HL-60 (cell line): Measurements from ENCODE around the gene ATOX1.
A peak's percentile ranks its signal among the peaks of the same experiment; 100 is the strongest.

Experiments used
- DNase-seq, 2 experiments: peaks; one replicate each; pipeline ENCODE4 v3.0.0-alpha.2; 2010 to 2020; ENCODE audit warnings: low read depth in 1 of 2, low spot score in 1 of 2
- H3K27ac ChIP-seq: fragments of 250-450 bp; sonication (Bioruptor Pico); replicated peaks from 2 replicates; pipeline ENCODE4 v1.5.1; 2020; ENCODE audit warnings: mild to moderate bottlenecking, moderate library complexity
- H3K27me3 ChIP-seq: fragments of 250-450 bp; sonication (Bioruptor Pico); 2 replicates; pipeline ENCODE4 v1.5.1; 2021; ENCODE audit warnings: mild to moderate bottlenecking, moderate library complexity; ENCODE audit not compliant: insufficient read depth, poor library complexity, severe bottlenecking
- H3K4me3 ChIP-seq: replicated peaks from 2 replicates; pipeline ENCODE4 v1.5.1; 2011; ENCODE audit warnings: mild to moderate bottlenecking, control low read depth, low read length; ENCODE audit not compliant: insufficient read depth
- GABPA ChIP-seq: IDR thresholded peaks from 2 replicates; pipeline ENCODE4 v1.6.1; 2012; ENCODE audit warnings: low read depth
- POLR2AphosphoS5 ChIP-seq: IDR thresholded peaks from 2 replicates; pipeline ENCODE4 v1.6.1; 2012; ENCODE audit warnings: low read depth
- SPI1 ChIP-seq: IDR thresholded peaks from 2 replicates; pipeline ENCODE4 v1.6.1; 2012; ENCODE audit warnings: low read depth, mild to moderate bottlenecking, borderline replicate concordance
- TF ChIP-seq, protein P1 (sequence below): IDR thresholded peaks from 2 replicates; pipeline ENCODE4 v1.6.1; 2012; ENCODE audit warnings: low read depth; ENCODE audit not compliant: insufficient replicate concordance
- TF ChIP-seq, protein P2 (sequence below): IDR thresholded peaks from one replicate; pipeline ENCODE4 v1.5.1; 2011; ENCODE audit warnings: low read length, control low read depth, inconsistent platforms; ENCODE audit not compliant: insufficient read depth

ATOX1 gene

DNA sequence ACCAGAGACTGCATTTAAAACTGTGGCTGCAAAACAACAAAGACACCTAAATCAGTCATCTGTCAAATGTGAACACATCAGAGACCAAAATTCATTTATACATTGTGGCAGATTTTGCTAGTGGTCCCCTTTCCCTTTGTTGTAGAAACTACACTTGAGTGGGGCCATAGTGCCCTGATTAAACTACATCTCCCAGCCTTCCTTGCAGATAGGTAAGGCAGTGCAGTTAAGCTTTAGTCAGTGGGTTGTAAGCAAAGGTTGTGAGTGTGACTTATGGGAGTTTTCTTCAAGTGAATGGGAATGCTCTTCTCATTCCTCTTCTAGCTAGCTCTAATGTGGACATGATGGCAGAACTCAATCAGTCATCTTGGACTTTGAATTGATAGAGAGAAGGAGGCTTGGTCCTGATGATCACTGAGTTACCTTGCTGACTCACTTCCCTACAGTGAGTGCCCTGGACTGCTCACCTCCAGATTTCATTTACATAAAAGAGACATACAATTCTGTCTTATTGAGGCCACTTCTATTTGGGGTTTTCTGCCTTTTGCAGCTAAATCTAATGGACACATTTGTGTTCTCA lies 36.5 kb downstream of the ATOX1 start:
- Histone ChIP-seq H3K27ac (no peak overlapping the region), H3K4me3 (no peak overlapping the region), H3K27me3 (no peaks in the 10 kb centered on the region)
- no peak for DNase-seq
- TF ChIP-seq, protein P1, sequence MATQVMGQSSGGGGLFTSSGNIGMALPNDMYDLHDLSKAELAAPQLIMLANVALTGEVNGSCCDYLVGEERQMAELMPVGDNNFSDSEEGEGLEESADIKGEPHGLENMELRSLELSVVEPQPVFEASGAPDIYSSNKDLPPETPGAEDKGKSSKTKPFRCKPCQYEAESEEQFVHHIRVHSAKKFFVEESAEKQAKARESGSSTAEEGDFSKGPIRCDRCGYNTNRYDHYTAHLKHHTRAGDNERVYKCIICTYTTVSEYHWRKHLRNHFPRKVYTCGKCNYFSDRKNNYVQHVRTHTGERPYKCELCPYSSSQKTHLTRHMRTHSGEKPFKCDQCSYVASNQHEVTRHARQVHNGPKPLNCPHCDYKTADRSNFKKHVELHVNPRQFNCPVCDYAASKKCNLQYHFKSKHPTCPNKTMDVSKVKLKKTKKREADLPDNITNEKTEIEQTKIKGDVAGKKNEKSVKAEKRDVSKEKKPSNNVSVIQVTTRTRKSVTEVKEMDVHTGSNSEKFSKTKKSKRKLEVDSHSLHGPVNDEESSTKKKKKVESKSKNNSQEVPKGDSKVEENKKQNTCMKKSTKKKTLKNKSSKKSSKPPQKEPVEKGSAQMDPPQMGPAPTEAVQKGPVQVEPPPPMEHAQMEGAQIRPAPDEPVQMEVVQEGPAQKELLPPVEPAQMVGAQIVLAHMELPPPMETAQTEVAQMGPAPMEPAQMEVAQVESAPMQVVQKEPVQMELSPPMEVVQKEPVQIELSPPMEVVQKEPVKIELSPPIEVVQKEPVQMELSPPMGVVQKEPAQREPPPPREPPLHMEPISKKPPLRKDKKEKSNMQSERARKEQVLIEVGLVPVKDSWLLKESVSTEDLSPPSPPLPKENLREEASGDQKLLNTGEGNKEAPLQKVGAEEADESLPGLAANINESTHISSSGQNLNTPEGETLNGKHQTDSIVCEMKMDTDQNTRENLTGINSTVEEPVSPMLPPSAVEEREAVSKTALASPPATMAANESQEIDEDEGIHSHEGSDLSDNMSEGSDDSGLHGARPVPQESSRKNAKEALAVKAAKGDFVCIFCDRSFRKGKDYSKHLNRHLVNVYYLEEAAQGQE = no peak
- TF ChIP-seq, protein P2, sequence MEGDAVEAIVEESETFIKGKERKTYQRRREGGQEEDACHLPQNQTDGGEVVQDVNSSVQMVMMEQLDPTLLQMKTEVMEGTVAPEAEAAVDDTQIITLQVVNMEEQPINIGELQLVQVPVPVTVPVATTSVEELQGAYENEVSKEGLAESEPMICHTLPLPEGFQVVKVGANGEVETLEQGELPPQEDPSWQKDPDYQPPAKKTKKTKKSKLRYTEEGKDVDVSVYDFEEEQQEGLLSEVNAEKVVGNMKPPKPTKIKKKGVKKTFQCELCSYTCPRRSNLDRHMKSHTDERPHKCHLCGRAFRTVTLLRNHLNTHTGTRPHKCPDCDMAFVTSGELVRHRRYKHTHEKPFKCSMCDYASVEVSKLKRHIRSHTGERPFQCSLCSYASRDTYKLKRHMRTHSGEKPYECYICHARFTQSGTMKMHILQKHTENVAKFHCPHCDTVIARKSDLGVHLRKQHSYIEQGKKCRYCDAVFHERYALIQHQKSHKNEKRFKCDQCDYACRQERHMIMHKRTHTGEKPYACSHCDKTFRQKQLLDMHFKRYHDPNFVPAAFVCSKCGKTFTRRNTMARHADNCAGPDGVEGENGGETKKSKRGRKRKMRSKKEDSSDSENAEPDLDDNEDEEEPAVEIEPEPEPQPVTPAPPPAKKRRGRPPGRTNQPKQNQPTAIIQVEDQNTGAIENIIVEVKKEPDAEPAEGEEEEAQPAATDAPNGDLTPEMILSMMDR = no peak
- TF ChIP-seq SPI1 (no peak), POLR2AphosphoS5 (no peak), GABPA (no peak)

DNA sequence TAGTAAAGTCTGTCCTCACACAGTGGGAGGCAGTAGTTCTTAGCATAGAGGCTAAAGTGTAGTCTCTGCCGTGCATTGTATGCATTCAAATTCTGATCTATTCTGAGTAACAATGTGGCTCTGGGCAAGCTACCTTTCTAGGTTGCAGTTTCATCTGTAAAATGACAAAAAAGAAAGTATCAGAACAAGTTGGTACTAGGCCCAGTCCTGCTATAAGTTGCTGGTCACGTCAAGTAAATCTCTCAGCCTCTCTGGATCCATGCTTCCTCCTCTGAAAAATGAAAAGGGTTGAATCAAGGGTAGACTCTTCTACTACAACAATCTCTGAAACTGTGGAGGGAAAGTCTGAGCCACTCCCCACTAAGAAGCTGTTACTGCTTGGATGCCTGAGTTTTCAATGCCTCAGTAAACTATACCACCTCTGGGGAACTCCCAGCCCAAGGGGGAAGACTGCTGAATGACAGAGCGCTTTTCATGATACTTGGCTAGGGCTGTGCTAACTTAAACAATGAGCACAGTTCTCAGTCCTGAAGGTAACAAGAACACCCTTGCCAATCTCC lies 37.3 kb downstream of the ATOX1 start:
- DNase-seq = peak in 1 of 2 experiments; percentile 23
- TF ChIP-seq, protein P1 = no peak
- TF ChIP-seq GABPA = no peak
- no peak for TF ChIP-seq SPI1
- no peak for TF ChIP-seq POLR2AphosphoS5
- TF ChIP-seq, protein P2 = no peak
- Histone ChIP-seq H3K27me3 (no peaks in the 10 kb centered on the region), H3K27ac (no peak overlapping the region), H3K4me3 (no peak overlapping the region)

DNA sequence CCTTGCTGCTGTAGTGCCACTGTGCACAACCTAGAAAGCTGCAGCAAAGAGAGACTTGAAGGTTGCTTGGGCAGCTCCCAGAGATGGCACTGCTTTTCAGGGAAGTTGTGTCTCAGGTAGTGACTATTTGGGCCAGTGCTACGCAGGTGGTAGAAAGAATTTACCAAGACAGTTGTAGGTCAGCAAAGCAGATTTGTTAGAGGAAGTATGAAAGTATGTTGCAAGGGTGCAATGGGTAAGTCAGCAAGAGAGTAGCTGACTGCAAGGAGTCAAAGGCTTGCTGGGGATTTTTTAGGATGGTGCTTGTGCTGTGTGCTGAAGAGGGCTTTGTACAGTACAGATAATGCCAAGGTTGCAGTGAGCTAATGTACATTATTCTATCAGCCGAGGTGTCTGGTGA lies 38.2 kb downstream of the ATOX1 start:
- H3K27ac ChIP-seq = no peak overlapping the region
- H3K27me3 ChIP-seq = no peaks in the 10 kb centered on the region
- H3K4me3 ChIP-seq = no peak overlapping the region
- peak in 1 of 2 experiments; percentile 64 for DNase-seq
- TF ChIP-seq GABPA = no peak
- TF ChIP-seq POLR2AphosphoS5 = no peak
- no peak for TF ChIP-seq SPI1

DNA sequence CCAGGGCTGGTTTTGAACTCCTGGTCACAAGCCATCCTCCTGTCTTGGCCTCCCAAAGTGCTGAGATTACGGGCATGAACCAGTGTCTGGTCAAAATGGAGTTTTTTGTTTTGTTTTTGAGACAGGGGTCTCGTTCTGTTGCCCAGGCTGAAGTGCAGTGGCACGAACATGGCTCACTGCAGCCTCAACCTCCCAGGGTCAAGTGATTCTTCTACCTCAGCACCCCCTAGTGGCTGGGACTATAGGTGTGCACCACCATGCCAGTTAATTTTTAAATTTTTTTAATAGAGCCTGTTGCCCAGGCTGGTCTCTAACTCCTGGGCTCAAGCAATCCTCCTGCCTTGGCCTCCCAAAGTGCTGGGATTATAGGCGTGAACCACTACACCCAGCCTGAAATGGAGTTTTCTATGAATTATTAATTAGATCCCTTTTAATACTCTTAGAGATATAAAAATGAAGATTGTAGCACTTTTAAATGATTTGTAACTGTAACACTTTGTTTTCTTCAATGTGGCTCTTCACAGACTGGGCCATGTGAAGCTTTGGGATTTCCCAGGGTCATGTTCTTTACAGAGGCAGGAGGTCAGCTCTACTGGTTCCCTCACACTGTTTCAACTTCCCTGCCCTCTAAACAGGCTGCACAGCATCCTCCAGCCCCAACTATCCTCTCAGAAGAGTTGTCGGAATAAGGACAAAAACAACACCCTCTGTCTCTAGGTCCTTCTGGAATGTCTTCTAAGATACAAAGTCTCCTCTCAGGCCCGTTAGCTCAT lies 39.0 kb downstream of the ATOX1 start:
- Histone ChIP-seq H3K27me3 (no peaks in the 10 kb centered on the region), H3K27ac (no peak overlapping the region), H3K4me3 (no peak overlapping the region)
- peak in 1 of 2 experiments; percentile 52 for DNase-seq
- TF ChIP-seq, protein P2 = peak; percentile 8
- TF ChIP-seq, protein P1 = no peak
- no peak for TF ChIP-seq POLR2AphosphoS5
